SJSA1 (cell line): ENCODE results near the gene C17orf78. TPM values are rescaled to one million over a fixed set of nuclear protein-coding genes. Genes with fewer than 3 reads are reported as not detected.
"Not testable (repeated sequence)": the region's sequence is repeated elsewhere in the genome, so short reads cannot be mapped to it uniquely, and the experiment has no call there.

Source experiments
- DNase-seq, 2 experiments: peaks; one replicate each; pipeline ENCODE4 v3.0.0-alpha.2; 2015 to 2020; ENCODE audit warnings: low spot score in 2 of 2, low read depth in 1 of 2
- H3K27ac ChIP-seq: fragments of 250-450 bp; sonication (Bioruptor Pico); 2 replicates; pipeline ENCODE4 v1.5.1; 2020; ENCODE audit warnings: mild to moderate bottlenecking, moderate library complexity
- H3K27me3 ChIP-seq: fragments of 250-450 bp; sonication (Bioruptor Pico); replicated peaks from 2 replicates; pipeline ENCODE4 v1.5.1; 2020; ENCODE audit warnings: mild to moderate bottlenecking, moderate library complexity
- H3K36me3 ChIP-seq: fragments of 250-450 bp; sonication (Bioruptor Pico); 2 replicates; pipeline ENCODE4 v1.5.1; 2020; ENCODE audit warnings: mild to moderate bottlenecking
- H3K4me1 ChIP-seq: fragments of 250-450 bp; sonication (Bioruptor Pico); replicated peaks from 2 replicates; pipeline ENCODE4 v1.6.1; 2021; ENCODE audit warnings: mild to moderate bottlenecking
- H3K4me3 ChIP-seq: fragments of 250-450 bp; sonication (Bioruptor Pico); 2 replicates; pipeline ENCODE4 v1.5.1; 2020; ENCODE audit warnings: mild to moderate bottlenecking
- H3K9me3 ChIP-seq: fragments of 250-450 bp; sonication (Bioruptor Pico); replicated peaks from 2 replicates; pipeline ENCODE4 v1.5.1; 2020; ENCODE audit warnings: mild to moderate bottlenecking
- total RNA-seq: library from RNA; depleted of rRNA; stranded (reverse); fragments of >200 nt; shearing (Covaris generic); gene quantifications from 2 replicates; pipeline ENCODE4 v1.2.3, GENCODE V29; 2014

The C17orf78 gene
- total RNA-seq, 1 experiment from 2014 or later, result not detected

- no peaks in the 10 kb centered on the region for H3K4me1 ChIP-seq
- DNase-seq, result no peak
- no peaks in the 10 kb centered on the region for H3K36me3 ChIP-seq
- no peak overlapping the region for H3K27ac ChIP-seq
- no peaks in the 10 kb centered on the region for H3K27me3 ChIP-seq
- H3K9me3 ChIP-seq, result no peaks in the 10 kb centered on the region
- no peak overlapping the region for H3K4me3 ChIP-seq
Measured at GRCh38 chr17:37399265-37399803, 23.5 kb downstream of the C17orf78 start.

GRCh38 chr17:37400505-37400904 is 24.7 kb downstream of the C17orf78 start:
- Histone ChIP-seq H3K36me3 (0 out of 2 replicates have a peak, but pooled peaks cover 6% of the 10 kb centered on the region), H3K9me3 (no peaks in the 10 kb centered on the region), H3K4me3 (no peak overlapping the region), H3K27me3 (no peaks in the 10 kb centered on the region), H3K27ac (no peak overlapping the region), H3K4me1 (no peaks in the 10 kb centered on the region)
- no peak for DNase-seq

GRCh38 chr17:37405522-37405921 is 29.7 kb downstream of the C17orf78 start:
- Histone ChIP-seq H3K4me1 (peaks cover 11% of the 10 kb centered on the region), H3K4me3 (peak overlapping the region; percentile 83; the same call in 1 of the 2 replicates), H3K36me3 (peaks cover 22% of the 10 kb centered on the region)
- DNase-seq, H3K27ac ChIP-seq, H3K27me3 ChIP-seq, H3K9me3 ChIP-seq: not testable (repeated sequence)

GRCh38 chr17:37405955-37406634 is 30.3 kb downstream of the C17orf78 start:
- peak overlapping the region; percentile 83 for H3K4me3 ChIP-seq
- H3K27me3 ChIP-seq, result no peaks in the 10 kb centered on the region
- DNase-seq, result peak in 1 of 2 experiments; percentile 66

GRCh38 chr17:37406635-37407461 is 31.1 kb downstream of the C17orf78 start, which contains the start of the genes ACACA and TADA2A:
Gene ACACA (minus strand): TSS chr17:37406836. CDS start chr17:37406299, 537 bp downstream.
Gene TADA2A (plus strand): TSS chr17:37406886. CDS start chr17:37411366, 4,480 bp downstream.
- Histone ChIP-seq H3K4me1 (peaks cover 11% of the 10 kb centered on the region), H3K27me3 (no peaks in the 10 kb centered on the region), H3K9me3 (no peaks in the 10 kb centered on the region), H3K4me3 (peak within 1 kb of the TSS; percentile 83), H3K36me3 (peaks cover 34% of the 10 kb centered on the region), H3K27ac (peak within 1 kb of the TSS; percentile 97)
- DNase-seq, result peak; percentile 82 to 85

More at GRCh38 chr17:37405955-37406634, 30.3 kb downstream of the C17orf78 start:
- Histone ChIP-seq H3K27ac (peak overlapping the region; percentile 97), H3K36me3 (peaks cover 28% of the 10 kb centered on the region), H3K9me3 (no peaks in the 10 kb centered on the region), H3K4me1 (peaks cover 11% of the 10 kb centered on the region)

- H3K27ac ChIP-seq, H3K9me3 ChIP-seq, DNase-seq, H3K4me3 ChIP-seq, H3K27me3 ChIP-seq: not testable (repeated sequence)
- Histone ChIP-seq H3K36me3 (peaks cover 45% of the 10 kb centered on the region), H3K4me1 (peaks cover 11% of the 10 kb centered on the region)
Measured at GRCh38 chr17:37408145-37408479, 32.3 kb downstream of the C17orf78 start.

GRCh38 chr17:37410357-37410756 is 34.6 kb downstream of the C17orf78 start:
- no peaks in the 10 kb centered on the region for H3K27me3 ChIP-seq
- H3K27ac ChIP-seq, result no peak overlapping the region
- no peak for DNase-seq
- H3K4me3 ChIP-seq, result no peak overlapping the region
- H3K4me1 ChIP-seq, result peaks cover 11% of the 10 kb centered on the region
- peaks cover 60% of the 10 kb centered on the region for H3K36me3 ChIP-seq
- no peaks in the 10 kb centered on the region for H3K9me3 ChIP-seq

GRCh38 chr17:37413875-37414519 is 38.2 kb downstream of the C17orf78 start:
- Histone ChIP-seq H3K36me3 (peaks cover 53% of the 10 kb centered on the region), H3K4me1 (no peaks in the 10 kb centered on the region), H3K27ac (no peak overlapping the region), H3K4me3 (no peak overlapping the region), H3K27me3 (no peaks in the 10 kb centered on the region), H3K9me3 (no peaks in the 10 kb centered on the region)
- DNase-seq, result no peak

- no peak overlapping the region for H3K27ac ChIP-seq
- peaks cover 2% of the 10 kb centered on the region; the same call in 1 of the 2 replicates for H3K4me1 ChIP-seq
- peaks cover 45% of the 10 kb centered on the region for H3K36me3 ChIP-seq
- H3K9me3 ChIP-seq, result no peaks in the 10 kb centered on the region
- H3K4me3 ChIP-seq, result no peak overlapping the region
- no peaks in the 10 kb centered on the region for H3K27me3 ChIP-seq
- no peak for DNase-seq
Measured at GRCh38 chr17:37417852-37418251, 42.1 kb downstream of the C17orf78 start.

- H3K9me3 ChIP-seq, result no peaks in the 10 kb centered on the region
- peaks cover 53% of the 10 kb centered on the region for H3K36me3 ChIP-seq
- H3K27ac ChIP-seq, result no peak overlapping the region
- peaks cover 7% of the 10 kb centered on the region; the same call in 1 of the 2 replicates for H3K4me1 ChIP-seq
- no peak overlapping the region for H3K4me3 ChIP-seq
- H3K27me3 ChIP-seq, result no peaks in the 10 kb centered on the region
- peak in 1 of 2 experiments; percentile 19 for DNase-seq
Measured at GRCh38 chr17:37422971-37423625, 47.3 kb downstream of the C17orf78 start.

GRCh38 chr17:37425268-37425667 is 49.5 kb downstream of the C17orf78 start:
- H3K27me3 ChIP-seq, result no peaks in the 10 kb centered on the region
- peaks cover 61% of the 10 kb centered on the region for H3K36me3 ChIP-seq
- H3K4me3 ChIP-seq, result no peak overlapping the region
- no peaks in the 10 kb centered on the region for H3K9me3 ChIP-seq
- H3K27ac ChIP-seq, result no peak overlapping the region
- no peak for DNase-seq
- peaks cover 7% of the 10 kb centered on the region; the same call in 1 of the 2 replicates for H3K4me1 ChIP-seq

- no peaks in the 10 kb centered on the region for H3K4me1 ChIP-seq
- DNase-seq, result no peak
- H3K27ac ChIP-seq, result no peak overlapping the region
- H3K9me3 ChIP-seq, result no peaks in the 10 kb centered on the region; the same call in 1 of the 2 replicates
- peaks cover 77% of the 10 kb centered on the region for H3K36me3 ChIP-seq
- no peaks in the 10 kb centered on the region for H3K27me3 ChIP-seq
- H3K4me3 ChIP-seq, result no peak overlapping the region
Measured at GRCh38 chr17:37429039-37429438, 53.3 kb downstream of the C17orf78 start.

GRCh38 chr17:37429453-37429852 is 53.7 kb downstream of the C17orf78 start:
- no peaks in the 10 kb centered on the region; the same call in 1 of the 2 replicates for H3K9me3 ChIP-seq
- no peak for DNase-seq
- peaks cover 78% of the 10 kb centered on the region for H3K36me3 ChIP-seq
- H3K4me3 ChIP-seq, result no peak overlapping the region
- H3K4me1 ChIP-seq, result no peaks in the 10 kb centered on the region
- no peak overlapping the region for H3K27ac ChIP-seq
- H3K27me3 ChIP-seq, result no peaks in the 10 kb centered on the region
